NCI-H226 (cell line): ENCODE measurements around the gene EXOC3L1.
A peak's percentile ranks its signal among the peaks of the same experiment; 100 is the strongest.

Experiments
- DNase-seq: peaks from one replicate; pipeline ENCODE4 v3.0.0-alpha.2; 2015

The EXOC3L1 gene

DNA sequence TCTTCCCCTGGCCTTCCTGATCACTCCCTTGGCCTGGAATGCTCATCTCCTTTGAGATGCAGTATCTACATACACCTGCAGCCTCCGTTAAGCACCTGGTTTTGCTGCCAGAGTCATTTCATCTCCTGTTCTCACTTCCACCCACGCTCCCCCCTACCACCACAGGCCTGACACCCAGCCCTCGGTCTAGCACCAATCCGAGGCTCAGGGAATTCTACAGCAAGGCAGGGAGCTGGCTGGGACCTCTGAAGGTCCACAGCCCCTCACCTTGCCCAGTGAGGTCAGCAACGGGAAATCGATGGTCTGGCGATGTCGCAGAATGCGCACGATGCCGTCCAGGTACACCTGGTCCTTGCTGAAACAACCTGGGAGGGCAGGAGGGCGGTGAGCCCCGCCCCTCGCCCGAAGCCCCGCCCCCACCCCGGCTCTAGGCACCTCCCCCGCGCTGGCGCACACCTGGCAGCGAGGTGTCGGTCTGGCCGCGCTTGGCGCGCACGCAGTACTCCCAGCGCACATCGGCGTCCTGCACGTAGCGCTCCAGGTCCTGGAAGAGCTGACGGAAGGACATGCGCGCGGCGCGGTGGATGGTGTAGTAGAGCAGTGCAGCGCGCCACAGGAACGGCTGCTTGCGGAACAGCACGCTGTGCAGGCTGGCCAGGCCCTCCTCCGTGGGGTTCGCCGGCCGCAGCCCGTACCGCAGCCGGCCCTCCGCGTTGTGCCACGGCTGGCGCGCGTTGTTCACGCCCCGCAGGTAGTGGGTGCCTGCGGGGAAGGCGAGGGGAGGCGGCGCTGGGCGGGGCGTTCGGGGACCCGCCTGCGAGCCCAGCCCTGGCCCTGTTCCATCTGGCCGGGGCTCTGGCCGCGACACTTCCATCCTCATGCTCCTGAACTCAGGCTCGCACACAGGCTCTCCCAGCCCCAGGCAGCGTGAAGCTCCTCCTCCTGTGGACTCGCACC is 11.9 kb downstream of the EXOC3L1 start:
- no peak for DNase-seq

DNA sequence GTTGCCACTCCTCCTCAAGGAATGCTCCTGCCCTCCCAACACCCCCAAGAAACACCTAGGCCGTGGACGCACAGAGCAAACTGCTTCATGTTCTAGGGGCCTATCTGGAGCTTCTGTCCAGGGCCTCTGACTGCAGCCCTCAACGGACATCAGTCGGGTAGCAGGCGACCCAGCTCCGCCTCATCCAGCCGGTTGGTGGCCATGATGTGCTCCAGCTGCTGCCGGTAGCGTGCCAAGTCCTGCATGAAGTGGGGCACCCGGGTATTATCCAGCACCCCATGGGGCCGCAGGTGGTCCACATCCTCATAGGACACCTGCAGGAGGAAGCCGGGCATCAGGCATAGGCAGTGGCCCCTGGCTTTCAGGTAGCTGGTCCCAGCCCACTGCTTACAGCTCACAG is 13.3 kb downstream of the EXOC3L1 start:
- no peak for DNase-seq

DNA sequence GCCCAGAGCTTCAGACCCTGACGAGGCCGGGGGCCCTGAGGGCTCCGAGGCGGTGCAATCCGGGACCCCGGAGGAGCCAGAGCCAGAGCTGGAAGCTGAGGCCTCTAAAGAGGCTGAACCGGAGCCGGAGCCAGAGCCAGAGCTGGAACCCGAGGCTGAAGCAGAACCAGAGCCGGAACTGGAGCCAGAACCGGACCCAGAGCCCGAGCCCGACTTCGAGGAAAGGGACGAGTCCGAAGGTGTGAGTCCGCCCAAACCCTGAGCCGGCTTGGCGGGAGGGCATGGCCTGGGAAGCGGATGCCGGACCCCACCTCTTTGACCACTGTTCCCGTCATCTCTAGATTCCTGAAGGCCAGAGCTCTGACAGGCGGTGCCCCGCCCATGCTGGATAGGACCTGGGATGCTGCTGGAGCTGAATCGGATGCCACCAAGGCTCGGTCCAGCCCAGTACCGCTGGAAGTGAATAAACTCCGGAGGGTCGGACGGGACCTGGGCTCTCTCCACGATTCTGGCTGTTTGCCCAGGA is 15.2 kb downstream of the EXOC3L1 start:
- DNase-seq: no peak

DNA sequence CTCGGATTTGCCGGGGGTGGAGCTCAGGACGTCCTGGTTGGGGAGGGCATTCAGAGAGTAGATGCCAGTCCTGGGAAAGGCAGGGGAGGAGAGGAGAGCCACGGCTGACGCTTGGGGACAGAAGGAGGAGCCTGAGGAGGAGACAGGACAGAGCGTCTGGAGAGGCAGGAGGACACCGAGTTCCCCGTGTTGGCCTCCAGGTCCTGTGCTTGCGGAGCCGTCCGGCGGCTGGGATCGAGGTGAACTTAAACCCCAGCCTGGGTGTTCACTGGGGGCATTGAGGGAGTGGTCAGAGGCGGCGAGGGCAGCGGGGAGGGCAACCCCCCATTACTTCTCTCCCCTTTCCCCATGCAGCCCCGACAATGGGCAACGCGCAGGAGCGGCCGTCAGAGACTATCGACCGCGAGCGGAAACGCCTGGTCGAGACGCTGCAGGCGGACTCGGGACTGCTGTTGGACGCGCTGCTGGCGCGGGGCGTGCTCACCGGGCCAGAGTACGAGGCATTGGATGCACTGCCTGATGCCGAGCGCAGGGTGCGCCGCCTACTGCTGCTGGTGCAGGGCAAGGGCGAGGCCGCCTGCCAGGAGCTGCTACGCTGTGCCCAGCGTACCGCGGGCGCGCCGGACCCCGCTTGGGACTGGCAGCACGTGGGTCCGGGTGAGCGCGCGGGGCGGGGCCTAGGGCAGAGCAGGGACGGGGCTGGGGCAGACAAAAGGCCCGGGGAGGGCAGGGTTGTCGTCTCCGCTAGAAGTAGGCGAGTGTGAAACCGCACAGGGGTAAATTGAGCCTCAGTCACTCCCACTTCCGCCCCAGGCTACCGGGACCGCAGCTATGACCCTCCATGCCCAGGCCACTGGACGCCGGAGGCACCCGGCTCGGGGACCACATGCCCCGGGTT is 15.9 kb downstream of the EXOC3L1 start:
- peak; percentile 95 for DNase-seq

DNA sequence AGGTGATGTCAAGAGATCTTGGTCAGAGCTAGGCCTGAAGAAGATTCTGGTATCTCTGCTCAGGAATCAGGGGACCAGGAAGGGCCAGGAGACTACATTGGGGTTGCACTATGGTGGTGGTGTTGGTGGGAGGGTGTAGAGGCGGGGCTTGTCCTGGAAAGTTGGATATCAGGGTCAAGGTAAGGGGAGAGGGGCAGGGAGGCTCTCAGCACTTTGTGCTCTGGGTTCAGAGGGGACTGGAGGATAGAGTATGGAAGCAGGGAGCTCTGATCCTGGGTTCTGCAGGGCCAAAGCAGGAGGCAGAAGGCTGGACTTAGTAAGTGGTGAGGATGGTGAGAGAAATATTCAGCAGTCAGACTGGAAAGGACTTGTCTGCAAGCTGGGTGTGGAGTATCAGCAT is 16.6 kb downstream of the EXOC3L1 start:
- no peak for DNase-seq

DNA sequence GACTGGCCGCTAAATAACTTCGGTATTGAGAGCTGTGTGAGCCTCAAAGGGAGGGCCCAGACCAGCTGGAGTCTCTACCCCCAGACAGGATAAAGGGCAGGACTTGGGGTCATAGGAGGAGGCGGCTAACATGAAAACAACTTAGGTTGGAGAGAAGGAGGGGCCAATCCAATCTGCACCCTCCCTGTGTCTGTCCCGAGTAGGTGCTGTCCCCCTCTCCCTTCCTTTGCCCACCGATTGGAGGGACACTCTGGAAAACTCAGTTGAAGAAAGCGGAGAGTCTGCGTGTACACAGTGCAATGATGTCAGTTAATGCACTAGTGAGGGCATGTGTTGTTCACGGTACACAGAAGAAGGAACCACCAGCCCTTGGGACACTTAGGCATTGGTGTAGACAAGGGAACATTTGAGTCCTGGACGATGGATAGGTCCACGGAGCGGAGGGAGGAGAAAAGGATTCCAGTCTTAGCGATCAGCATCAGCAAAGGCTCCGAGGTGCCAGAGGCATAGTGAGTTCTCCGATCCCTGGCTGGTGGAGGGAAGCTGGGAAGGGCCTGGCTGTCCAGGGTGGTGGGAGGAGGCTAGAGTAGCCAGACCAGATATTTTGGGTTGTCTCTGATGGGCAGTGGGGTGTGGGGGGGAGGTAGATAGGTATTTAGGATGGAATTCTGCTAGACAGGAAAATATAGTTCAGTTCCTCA is 18.8 kb downstream of the EXOC3L1 start:
- DNase-seq: no peak

DNA sequence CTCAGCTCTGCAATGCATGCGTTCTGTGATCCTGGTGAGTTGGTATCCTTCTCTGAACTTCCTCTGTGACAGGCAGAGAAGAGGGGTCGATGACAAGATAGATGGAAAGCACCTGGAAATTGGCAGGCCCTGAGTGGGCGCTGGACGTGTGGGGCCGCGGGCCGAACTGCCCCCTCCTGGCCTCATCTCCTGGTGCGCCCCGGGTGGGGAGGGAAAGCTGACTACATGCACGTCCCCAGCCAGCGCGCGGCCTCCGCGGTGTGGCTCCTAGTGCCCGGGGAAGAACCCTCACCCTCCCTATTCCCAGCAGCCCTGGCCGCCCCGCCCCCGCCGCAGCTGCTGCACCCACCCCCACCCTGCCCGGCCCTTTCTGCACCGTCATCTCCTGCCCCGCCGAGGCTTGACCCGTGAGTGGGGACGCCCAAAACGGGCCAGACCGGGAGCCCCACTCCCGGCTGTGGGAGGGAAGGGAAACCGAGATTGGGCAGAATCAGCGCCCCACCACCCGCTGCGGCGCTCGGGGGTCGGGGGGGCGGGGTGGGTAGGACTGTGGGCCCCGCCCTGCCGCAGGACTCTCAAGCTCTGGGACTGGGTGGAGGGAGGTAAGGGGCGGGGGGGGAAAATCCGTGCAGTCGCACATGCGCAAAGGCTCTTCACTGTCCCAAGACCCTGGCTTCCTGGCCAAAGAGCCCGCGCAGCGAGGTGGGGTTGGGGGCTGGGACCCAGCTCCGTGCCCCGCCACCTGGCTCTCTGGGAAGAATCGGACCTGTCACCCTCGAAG is 19.6 kb downstream of the EXOC3L1 start, which contains the start of gene NOL3:
Gene NOL3 (plus strand): TSS at position 371 of the 781 bp plus-strand sequence.
- DNase-seq: peak; percentile 67

DNA sequence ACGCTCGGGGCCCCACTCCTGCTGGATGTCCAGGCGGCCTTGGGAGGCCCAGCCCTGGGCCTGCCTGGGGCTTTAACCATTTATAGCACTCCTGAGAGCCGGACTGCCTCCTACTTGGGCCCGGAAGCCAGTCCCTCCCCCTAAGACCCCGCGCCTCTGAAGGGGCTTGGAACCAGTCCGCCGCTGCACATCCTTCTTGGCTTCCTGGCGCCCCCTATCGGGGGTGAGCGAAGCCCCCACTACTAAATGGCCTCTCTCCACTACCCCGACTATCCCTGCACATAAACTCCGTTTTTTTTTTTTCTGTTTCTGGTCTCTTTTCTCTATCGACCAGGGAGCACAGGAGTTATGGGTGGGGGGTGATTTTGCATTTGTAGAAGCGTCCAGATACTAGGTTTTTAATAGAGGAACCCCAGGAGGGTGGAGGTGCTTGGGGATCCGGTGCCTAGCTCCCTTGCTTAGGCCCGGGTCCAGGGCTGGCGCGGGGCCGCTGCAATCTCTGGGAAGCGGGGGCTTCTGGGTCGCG is 20.2 kb downstream of the EXOC3L1 start:
- DNase-seq: no peak

DNA sequence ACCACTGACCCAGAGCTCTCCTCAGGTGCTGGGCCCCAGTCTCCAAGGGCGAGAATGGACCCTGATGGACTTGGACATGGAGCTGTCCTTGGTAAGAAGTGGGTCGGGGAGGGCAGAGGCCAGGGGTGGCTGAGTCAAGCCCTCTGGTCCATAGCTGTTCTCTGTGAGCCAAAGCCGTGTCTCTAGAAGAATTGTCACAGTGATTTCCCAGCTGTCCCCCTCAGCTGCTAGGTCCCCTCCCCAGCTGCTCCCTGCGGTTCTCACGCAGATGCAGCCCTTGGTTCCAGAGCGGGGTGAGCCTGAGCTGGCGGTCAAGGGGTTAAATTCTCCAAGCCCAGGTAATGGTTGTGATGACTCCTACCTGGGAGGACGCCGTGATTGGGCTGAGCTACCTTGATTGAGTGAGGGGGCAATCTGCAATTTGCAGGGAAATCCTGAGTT is 20.9 kb downstream of the EXOC3L1 start:
- no peak for DNase-seq

DNA sequence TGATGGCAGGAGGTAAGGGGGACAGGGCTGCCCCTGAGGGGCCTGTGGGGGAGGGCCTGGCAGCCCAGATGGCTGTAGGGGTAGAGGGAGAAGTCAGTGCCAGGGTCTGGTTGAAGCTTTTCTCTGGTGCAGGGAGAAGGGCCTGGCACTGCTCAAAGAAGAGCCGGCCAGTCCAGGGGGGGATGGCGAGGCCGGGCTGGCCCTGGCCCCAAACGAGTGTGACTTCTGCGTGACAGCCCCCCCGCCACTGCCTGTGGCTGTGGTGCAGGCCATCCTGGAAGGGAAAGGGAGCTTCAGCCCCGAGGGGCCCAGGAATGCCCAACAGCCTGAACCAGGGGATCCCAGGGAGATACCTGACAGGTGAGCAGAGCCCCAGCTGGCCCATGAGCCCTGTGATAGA is 22.3 kb downstream of the EXOC3L1 start:
- no peak for DNase-seq

DNA sequence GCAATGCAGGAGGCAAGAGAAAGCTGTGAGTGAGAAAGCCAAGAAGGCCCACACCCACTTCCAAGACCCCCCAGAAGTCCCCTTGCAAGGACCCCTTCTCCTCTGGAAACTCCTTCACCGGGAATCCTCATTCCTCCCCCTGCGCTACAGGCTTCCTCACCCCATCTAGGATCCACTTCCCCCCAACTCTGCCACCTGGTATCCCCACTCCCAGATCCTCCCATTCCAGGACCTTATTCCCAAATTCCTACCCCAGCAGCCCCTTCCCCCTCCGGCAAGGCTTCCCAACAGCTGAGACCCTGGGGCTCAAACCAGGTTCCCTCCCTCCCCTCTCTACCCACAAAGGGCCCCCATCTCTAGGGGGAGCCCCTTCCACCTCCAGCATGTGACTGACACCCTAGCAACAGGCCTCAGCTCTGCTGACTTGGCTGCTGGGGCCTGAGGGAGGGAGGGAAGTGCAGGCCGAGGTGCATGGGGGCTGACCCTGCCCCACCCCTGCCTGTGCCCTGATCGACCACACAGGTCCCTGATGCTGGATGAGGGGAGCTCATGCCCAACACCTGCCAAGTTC is 23.3 kb downstream of the EXOC3L1 start:
- DNase-seq: no peak

DNA sequence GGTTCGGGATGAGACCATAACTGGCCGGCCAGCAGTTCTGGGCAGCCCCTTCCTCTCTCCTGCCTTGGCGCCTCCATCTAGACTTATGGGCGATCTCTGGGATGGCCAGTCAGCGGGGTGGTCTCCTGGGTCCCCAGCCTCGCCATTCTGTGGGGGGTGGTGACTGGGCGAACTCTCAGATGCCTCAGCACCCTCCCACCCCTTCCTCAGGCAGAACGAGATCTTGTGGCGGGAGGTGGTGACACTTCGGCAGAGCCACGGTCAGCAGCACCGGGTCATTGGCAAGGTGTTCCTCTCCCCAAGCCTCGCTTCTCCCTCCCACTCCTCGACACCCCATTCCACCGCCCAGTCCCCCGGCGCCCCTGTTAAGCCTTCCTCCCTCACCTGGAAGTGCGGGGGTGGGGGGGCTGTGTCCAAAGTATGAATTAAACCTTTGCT is 23.8 kb downstream of the EXOC3L1 start:
- no peak for DNase-seq

DNA sequence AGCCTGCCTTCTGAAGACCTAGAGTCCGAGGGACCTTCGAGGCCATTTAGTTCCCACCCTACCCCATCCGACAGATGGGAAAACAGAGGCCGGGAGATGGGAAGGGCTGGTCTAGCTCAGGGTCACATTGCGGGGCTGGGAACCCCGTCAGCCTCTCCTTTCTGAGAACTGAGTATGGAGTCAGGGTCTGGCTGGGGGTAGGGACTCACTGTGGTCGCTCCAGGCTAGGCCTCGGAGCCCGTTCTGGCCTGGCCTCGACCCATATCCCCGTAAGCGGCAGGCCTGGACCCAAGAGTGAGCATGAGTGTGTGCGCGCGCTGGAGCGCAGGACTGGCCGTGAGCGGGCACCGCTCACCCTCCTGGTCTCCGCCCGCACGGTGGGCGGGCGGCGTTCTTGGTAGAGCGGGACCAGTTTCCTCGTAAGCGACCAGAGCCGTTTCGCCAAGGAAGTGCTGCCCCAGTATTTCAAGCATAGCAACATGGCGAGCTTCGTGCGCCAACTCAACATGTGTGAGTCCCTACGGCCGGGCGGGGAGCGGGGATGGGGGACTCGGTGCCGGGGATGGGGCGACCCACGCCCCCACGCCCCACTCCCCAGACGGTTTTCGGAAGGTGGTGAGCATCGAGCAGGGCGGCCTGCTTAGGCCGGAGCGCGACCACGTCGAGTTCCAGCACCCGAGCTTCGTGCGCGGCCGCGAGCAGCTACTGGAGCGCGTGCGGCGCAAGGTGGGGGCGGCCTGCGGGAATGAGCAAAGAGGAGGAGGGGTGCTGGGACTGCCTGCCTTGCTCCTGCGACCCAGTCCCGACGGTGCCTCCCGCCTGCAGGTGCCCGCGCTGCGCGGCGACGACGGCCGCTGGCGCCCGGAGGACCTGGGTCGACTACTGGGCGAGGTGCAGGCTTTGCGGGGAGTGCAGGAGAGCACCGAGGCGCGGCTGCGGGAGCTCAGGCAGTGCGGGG is 24.5 kb downstream of the EXOC3L1 start:
- no peak for DNase-seq

DNA sequence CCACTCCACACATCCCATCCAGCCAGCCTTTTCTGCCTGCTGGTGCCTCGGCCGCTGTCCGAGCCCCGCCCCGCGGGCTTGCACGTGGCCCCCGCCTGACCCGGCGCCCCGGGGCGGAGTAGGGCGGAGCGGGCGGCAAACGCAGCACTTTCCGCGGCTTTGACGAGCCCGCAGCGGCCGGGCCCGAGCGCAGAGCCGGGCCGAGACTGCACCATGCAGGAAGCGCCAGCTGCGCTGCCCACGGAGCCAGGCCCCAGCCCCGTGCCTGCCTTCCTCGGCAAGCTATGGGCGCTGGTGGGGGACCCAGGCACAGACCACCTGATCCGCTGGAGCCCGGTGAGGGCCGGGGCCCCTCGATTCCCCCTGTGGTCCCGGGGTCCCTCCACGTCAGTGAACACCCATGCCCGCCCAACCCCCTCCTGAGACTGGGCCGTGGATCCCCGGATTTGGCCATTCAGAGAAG is 25.3 kb downstream of the EXOC3L1 start, which contains the start of gene HSF4:
Gene HSF4 (plus strand): TSS at position 147 of the 463 bp plus-strand sequence. CDS start 67 bp downstream, at position 214.
- peak; percentile 36 for DNase-seq

DNA sequence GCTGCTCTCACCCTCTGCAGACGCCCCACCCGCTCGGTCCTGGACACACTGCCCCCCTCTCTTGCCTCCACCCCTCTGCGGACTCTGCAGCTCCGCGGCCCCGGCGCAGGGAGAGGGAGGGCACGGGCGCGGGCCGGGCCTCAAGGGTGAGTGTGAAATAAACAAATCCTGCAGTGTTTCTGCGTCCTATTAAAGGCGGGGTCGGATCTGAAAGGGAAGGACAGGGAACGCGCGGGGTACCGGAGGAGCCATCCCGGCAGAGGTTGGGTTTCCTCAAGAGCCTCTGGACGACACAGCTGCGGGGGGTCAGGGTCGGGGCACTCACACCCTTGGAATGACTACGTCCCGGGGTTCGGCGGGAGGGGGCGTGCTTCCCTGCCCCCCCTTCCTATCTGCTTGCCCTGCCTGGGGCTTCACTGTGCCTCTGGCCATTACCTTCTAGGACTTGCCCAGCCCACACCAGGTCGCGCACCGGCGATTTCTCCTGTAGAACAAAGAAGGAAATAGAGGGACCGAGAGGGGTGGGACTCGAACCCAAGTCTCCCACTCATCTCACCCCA is 25.9 kb downstream of the EXOC3L1 start:
- no peak for DNase-seq

DNA sequence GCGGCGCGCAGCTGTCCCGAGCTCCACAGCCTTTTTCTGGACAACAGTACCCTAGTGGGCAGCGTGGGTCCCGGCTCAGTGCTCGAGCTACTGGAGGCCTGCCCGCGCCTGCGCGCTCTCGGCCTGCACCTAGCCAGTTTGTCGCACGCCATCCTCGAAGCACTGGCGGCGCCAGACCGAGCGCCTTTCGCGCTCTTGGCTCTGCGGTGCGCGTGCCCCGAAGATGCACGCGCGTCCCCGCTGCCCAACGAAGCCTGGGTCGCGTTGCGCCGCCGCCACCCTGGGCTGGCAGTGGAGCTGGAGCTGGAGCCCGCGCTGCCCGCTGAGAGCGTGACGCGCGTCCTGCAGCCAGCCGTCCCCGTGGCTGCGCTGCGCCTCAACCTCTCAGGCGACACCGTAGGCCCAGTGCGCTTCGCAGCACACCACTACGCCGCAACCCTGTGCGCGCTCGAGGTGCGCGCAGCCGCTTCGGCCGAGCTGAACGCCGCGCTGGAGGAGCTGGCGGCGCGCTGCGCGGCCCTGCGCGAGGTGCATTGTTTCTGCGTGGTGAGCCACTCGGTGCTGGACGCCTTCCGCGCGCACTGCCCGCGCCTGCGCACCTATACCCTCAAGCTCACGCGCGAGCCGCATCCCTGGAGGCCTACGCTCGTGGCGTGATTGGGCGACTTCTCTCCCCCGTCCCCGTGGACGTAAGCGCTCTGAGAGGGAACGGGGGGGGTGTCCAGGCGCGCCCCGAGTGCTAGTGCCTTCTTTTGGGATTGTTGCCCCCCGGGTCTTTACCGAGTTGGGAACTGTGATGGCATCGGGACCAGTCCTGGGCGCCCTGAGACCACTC is 26.6 kb downstream of the EXOC3L1 start:
- no peak for DNase-seq

DNA sequence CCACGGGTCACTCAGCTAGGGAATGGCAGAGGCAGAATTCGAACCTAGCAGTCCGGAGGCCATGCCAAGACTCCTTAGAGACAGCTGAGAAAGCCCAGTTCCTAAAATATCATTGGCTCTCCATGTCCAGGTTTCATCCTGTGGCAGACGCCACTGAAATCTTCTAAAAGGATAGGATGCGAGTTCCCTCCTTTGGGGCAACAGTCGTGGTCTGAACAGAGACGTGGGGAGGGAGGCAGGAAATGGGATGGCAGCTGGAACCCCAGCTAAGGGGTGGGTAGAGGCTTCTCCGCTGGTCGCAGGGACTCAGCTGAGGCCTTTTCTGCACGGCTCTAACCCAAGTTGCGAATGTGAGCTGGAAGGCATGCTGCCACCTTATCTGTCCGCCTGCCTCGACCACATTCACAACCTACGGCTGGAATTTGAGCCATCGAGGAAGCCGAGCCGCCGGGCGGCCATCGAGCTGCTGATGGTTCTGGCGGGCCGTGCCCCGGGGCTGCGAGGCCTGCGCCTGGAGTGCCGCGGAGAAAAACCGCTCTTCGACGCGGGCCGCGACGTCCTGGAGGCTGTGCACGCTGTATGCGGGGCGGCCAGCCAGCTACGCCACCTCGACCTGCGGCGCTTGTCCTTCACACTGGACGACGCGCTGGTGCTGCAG is 27.3 kb downstream of the EXOC3L1 start:
- DNase-seq: no peak

DNA sequence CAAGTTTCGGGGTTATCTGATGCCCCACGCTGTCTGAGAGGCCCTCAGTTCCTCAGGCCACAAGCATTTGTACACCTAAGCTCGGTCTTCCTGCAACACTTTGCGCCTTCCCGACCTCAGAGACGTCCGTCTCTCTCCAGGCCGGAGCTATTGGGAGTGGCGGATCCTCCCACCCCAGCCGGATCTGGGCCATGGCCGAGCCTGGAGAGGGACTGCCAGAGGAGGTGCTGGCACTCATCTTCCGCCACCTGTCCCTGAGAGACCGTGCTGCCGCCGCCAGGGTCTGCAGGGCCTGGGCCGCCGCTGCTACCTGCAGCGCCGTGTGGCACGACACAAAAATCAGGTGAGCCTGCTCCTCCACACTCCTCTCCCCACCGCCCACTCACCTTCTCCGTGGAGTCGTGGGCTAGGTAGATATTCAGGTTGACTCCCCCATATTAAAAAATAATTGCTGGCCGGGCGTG is 28.3 kb downstream of the EXOC3L1 start:
- no peak for DNase-seq
